Heart left ventricle (tissue), 13 donors: ENCODE measurements around the gene TTLL13.

Experiments
- CTCF ChIP-seq, 12 donors: fragments of 200-600 bp; sonication (generic) in 4 of 12; IDR thresholded peaks; one replicate each; pipeline versions ENCODE4 v1.5.0 to v1.8.0; 2018 to 2022; ENCODE audit warnings: antibody characterized with exemption in 12 of 12, mild to moderate bottlenecking in 5 of 12
- POLR2A ChIP-seq, 2 donors: fragments of 450-650 bp; IDR thresholded peaks; one replicate each; pipeline ENCODE4 v1.6.1; 2017; ENCODE audit warnings: antibody characterized with exemption in 2 of 2, mild to moderate bottlenecking in 2 of 2, moderate library complexity in 2 of 2
- donor health status: ischemic (EF 13 %, LVEDD 7.1; RV severe dilation, severe dysfunction).
- donor health status: DM: no; HTN: yes; CAD: no.
- donor health status: DM: no; HTN: no; CAD: no.
- donor health status: ischemic (EF 25% LVEDD 6.9; RV normal size, moderate dysfunction).
- donor health status: ischemic (EF 25% LVEDD 5.7; RV mildly dilated, moderate dysfunction).
- donor health status: ischemic (EF 35%, LVEDD 5.7; RV mildly dilated, moderate dysfunction).
- donor health status: nonischemic (EF 11% LVEDD 7.7; RV severe dilation, severe dysfunction).
- donor health status: DM: yes; HTN: yes; CAD: no.
- donor health status: PGD.
- donor health status: ischemic (EF 29% LVEDD 5.4; RV normal size, mild dysfunction).
- donor health status: nonischemic (EF 23%, LVEDD 6.1; RV moderate dilation, normal function).

GRCh38 chr15:90222547-90222946 is 26.8 kb upstream of the TTLL13 start:
- TF ChIP-seq CTCF (IDR thresholded peaks at IDR 0.05) (no peak), POLR2A (IDR thresholded peaks at IDR 0.05) (no peak)
